Astrocyte (in vitro differentiated cells and primary cell): ENCODE measurements around the gene TH. TPM values are rescaled to one million over a fixed set of nuclear protein-coding genes. Genes with fewer than 3 reads are reported as not detected.

ENCODE experiments used
- DNase-seq: peaks from one replicate; pipeline ENCODE4 v3.0.0-alpha.2; 2010; ENCODE audit warnings: low read depth
- FAIRE-seq: peaks from 2 replicates; lab custom pipeline; 2011; peaks lifted over from hg19 to GRCh38; lab: Jason Lieb, UNC
- H2AFZ ChIP-seq: 2 replicates; pipeline ENCODE4 v1.6.0; 2012; ENCODE audit warnings: low read depth, low read length, inconsistent platforms
- H3K27ac ChIP-seq: 2 replicates; pipeline ENCODE4 v1.5.1; 2011; ENCODE audit warnings: low read depth, low read length, inconsistent platforms
- H3K27me3 ChIP-seq: 2 replicates; pipeline ENCODE4 v1.6.0; 2011; ENCODE audit warnings: low read length, inconsistent platforms; ENCODE audit not compliant: insufficient read depth
- H3K36me3 ChIP-seq: 2 replicates; pipeline ENCODE4 v1.5.1; 2011; ENCODE audit warnings: low read length, inconsistent platforms; ENCODE audit not compliant: insufficient read depth
- H3K4me1 ChIP-seq: 2 replicates; pipeline ENCODE4 v1.5.1; 2011; ENCODE audit warnings: low read length, inconsistent platforms; ENCODE audit not compliant: insufficient read depth
- H3K4me2 ChIP-seq: 2 replicates; pipeline ENCODE4 v1.6.0; 2012; ENCODE audit warnings: low read length, inconsistent platforms
- H3K4me3 ChIP-seq: 2 replicates; pipeline ENCODE4 v1.5.1; 2011; ENCODE audit warnings: low read depth, mild to moderate bottlenecking, low read length, inconsistent platforms; ENCODE audit not compliant: insufficient read depth
- H3K79me2 ChIP-seq: 2 replicates; pipeline ENCODE4 v1.6.0; 2012; ENCODE audit warnings: mild to moderate bottlenecking, low read length, inconsistent platforms; ENCODE audit not compliant: insufficient read depth
- H3K9ac ChIP-seq: 2 replicates; pipeline ENCODE4 v1.6.0; 2012; ENCODE audit warnings: mild to moderate bottlenecking, low read length, inconsistent platforms
- H3K9me3 ChIP-seq: 2 replicates; pipeline ENCODE4 v1.5.1; 2012; ENCODE audit warnings: low read depth, mild to moderate bottlenecking, low read length, inconsistent platforms; ENCODE audit not compliant: insufficient read depth
- H4K20me1 ChIP-seq: 2 replicates; pipeline ENCODE4 v1.6.0; 2012; ENCODE audit warnings: low read length, inconsistent platforms; ENCODE audit not compliant: insufficient read depth
- H3K27ac Mint-ChIP-seq: one replicate; pipeline ENCODE4 v1.8.0; 2021; ENCODE audit warnings: mild to moderate bottlenecking, mixed read lengths; ENCODE audit not compliant: unreplicated experiment
- H3K27me3 Mint-ChIP-seq: one replicate; pipeline ENCODE4 v1.8.0; 2021; ENCODE audit warnings: low read depth, mixed read lengths; ENCODE audit not compliant: unreplicated experiment
- H3K36me3 Mint-ChIP-seq: one replicate; pipeline ENCODE4 v1.8.0; 2021; ENCODE audit warnings: low read depth, mixed read lengths; ENCODE audit not compliant: unreplicated experiment
- H3K4me1 Mint-ChIP-seq: one replicate; pipeline ENCODE4 v1.8.0; 2021; ENCODE audit warnings: low read depth, mixed read lengths; ENCODE audit not compliant: unreplicated experiment
- H3K4me3 Mint-ChIP-seq: one replicate; pipeline ENCODE4 v1.8.0; 2021; ENCODE audit warnings: mild to moderate bottlenecking, moderate library complexity, mixed read lengths; ENCODE audit not compliant: unreplicated experiment
- H3K9me3 Mint-ChIP-seq: one replicate; pipeline ENCODE4 v1.8.0; 2021; ENCODE audit warnings: mild to moderate bottlenecking, mixed read lengths; ENCODE audit not compliant: unreplicated experiment
- CTCF ChIP-seq: IDR thresholded peaks from 2 replicates; pipeline ENCODE4 v1.5.1; 2011; ENCODE audit warnings: low read depth, mild to moderate bottlenecking, inconsistent platforms, low read length, moderate library complexity; ENCODE audit not compliant: insufficient read depth
- EZH2 ChIP-seq: IDR thresholded peaks from 2 replicates; pipeline ENCODE4 v1.6.1; 2012; ENCODE audit warnings: mild to moderate bottlenecking, low read length, inconsistent platforms; ENCODE audit not compliant: insufficient read depth
- total RNA-seq: library from RNA; stranded (reverse); gene quantifications from 2 replicates; pipeline ENCODE4 v1.2.1, GENCODE V29; 2021

The TH gene
- total RNA-seq, 1 donor from 2014 or later: not detected

GRCh38 chr11:2182692-2183474, 11.3 kb upstream of the TH start:
- H3K9me3 Mint-ChIP-seq: peaks cover 5% of the 10 kb centered on the region
- no peak overlapping the region for H3K27ac Mint-ChIP-seq
- Histone ChIP-seq H3K36me3 (no peaks in the 10 kb centered on the region), H3K79me2 (no peaks in the 10 kb centered on the region), H3K4me1 (peaks cover 17% of the 10 kb centered on the region), H3K4me3 (no peak overlapping the region), H3K4me2 (no peak overlapping the region), H3K9me3 (peaks cover 7% of the 10 kb centered on the region), H3K9ac (no peak overlapping the region), H2AFZ (no peak overlapping the region), H3K27ac (no peak overlapping the region), H4K20me1 (peaks cover 4% of the 10 kb centered on the region), H3K27me3 (no peaks in the 10 kb centered on the region)
- no peaks in the 10 kb centered on the region for H3K36me3 Mint-ChIP-seq
- H3K4me1 Mint-ChIP-seq: peaks cover 10% of the 10 kb centered on the region
- DNase-seq (no peak), FAIRE-seq (no peak)
- peaks cover 19% of the 10 kb centered on the region for H3K27me3 Mint-ChIP-seq
- H3K4me3 Mint-ChIP-seq: no peak overlapping the region
- TF ChIP-seq EZH2: no peak
- TF ChIP-seq CTCF: no peak

- H3K27ac ChIP-seq: no peak overlapping the region
- no peak overlapping the region for H3K9ac ChIP-seq
- FAIRE-seq (no peak), DNase-seq (no peak)
- TF ChIP-seq CTCF: no peak
- TF ChIP-seq EZH2: no peak
- H3K4me3 ChIP-seq: no peak overlapping the region
- H3K36me3 Mint-ChIP-seq: no peaks in the 10 kb centered on the region
- H3K27me3 ChIP-seq: no peaks in the 10 kb centered on the region
- H2AFZ ChIP-seq: no peak overlapping the region
- H3K27ac Mint-ChIP-seq: no peak overlapping the region
- peaks cover 19% of the 10 kb centered on the region for H3K4me1 ChIP-seq
- no peaks in the 10 kb centered on the region for H3K79me2 ChIP-seq
- H3K4me3 Mint-ChIP-seq: no peak overlapping the region
- H3K9me3 ChIP-seq: no peaks in the 10 kb centered on the region
- H3K4me1 Mint-ChIP-seq: peaks cover 10% of the 10 kb centered on the region
- H3K27me3 Mint-ChIP-seq: peaks cover 19% of the 10 kb centered on the region
- H3K4me2 ChIP-seq: no peak overlapping the region
- peaks cover 5% of the 10 kb centered on the region for H3K9me3 Mint-ChIP-seq
- H4K20me1 ChIP-seq: peaks cover under 1% of the 10 kb centered on the region
- H3K36me3 ChIP-seq: no peaks in the 10 kb centered on the region
These were observed 10.5 kb upstream of the TH start for GRCh38 chr11:2182075-2182474.

GRCh38 chr11:2180789-2181370, 9.3 kb upstream of the TH start:
- no peak for DNase-seq
- H4K20me1 ChIP-seq: no peaks in the 10 kb centered on the region
- no peak overlapping the region for H3K27ac ChIP-seq
- no peak overlapping the region for H3K4me3 ChIP-seq
- no peak overlapping the region for H3K4me3 Mint-ChIP-seq
- H3K36me3 Mint-ChIP-seq: no peaks in the 10 kb centered on the region
- no peaks in the 10 kb centered on the region for H3K79me2 ChIP-seq
- no peak for FAIRE-seq
- TF ChIP-seq EZH2 (no peak), CTCF (no peak)
- no peaks in the 10 kb centered on the region for H3K36me3 ChIP-seq
- peaks cover 10% of the 10 kb centered on the region for H3K4me1 Mint-ChIP-seq
- H3K27me3 Mint-ChIP-seq: peaks cover 19% of the 10 kb centered on the region
- no peak overlapping the region for H2AFZ ChIP-seq
- peak overlapping the region; percentile 15 for H3K4me2 ChIP-seq
- peaks cover 23% of the 10 kb centered on the region for H3K4me1 ChIP-seq
- no peaks in the 10 kb centered on the region for H3K27me3 ChIP-seq
- H3K9ac ChIP-seq: no peak overlapping the region
- no peak overlapping the region for H3K27ac Mint-ChIP-seq
- peaks cover 5% of the 10 kb centered on the region for H3K9me3 Mint-ChIP-seq
- no peaks in the 10 kb centered on the region for H3K9me3 ChIP-seq
